HepG2 (cell line): ENCODE results near the gene ZNF454.

Source experiments
- CTCF ChIP-seq: sonication (generic); formaldehyde crosslinking; IDR thresholded peaks from 2 replicates; pipeline ENCODE4 v1.5.0; 2020; ENCODE audit warnings: mild to moderate bottlenecking, missing genetic modification reagents, moderate library complexity
- MLX ChIP-seq: IDR thresholded peaks from 2 replicates; pipeline ENCODE4 v1.6.1; 2016
- THAP11 ChIP-seq: IDR thresholded peaks from 2 replicates; pipeline ENCODE4 v1.6.1; 2016; ENCODE audit warnings: missing biosample characterization, missing genetic modification reagents

GRCh38 chr5:178988436-178989220 is 47.6 kb downstream of the ZNF454 start:
- no peak for TF ChIP-seq CTCF (CRISPR knock-in tag)
- no peak for TF ChIP-seq MLX (CRISPR knock-in tag)
- no peak for TF ChIP-seq THAP11 (CRISPR knock-in tag)
